ENCODE results near the gene TTC38. TPM values are rescaled to one million over a fixed set of nuclear protein-coding genes. Genes with fewer than 3 reads are reported as not detected.

Gene TTC38
- total and polyA plus RNA-seq, 2 donors (not counting 3 experiments of a cell fraction or from before 2014, with no cell fraction given): 31.6 to 39.7 TPM

GRCh38 chr22:46262449-46263215 is 5.2 kb upstream of the TTC38 start:
- no peak overlapping the region for H3K9ac ChIP-seq (replicated peaks; ENCODE audit: extremely low read depth, insufficient read depth, low read length)
- H3K9me3 ChIP-seq (replicated peaks; ENCODE audit: control insufficient read depth, insufficient read depth, low read length): no peaks in the 10 kb centered on the region
- H3K9me1 ChIP-seq (replicated peaks; ENCODE audit: control insufficient read depth, extremely low read depth, insufficient read depth, low read length): no peaks in the 10 kb centered on the region
- peak overlapping the region; percentile 75 for H2AFZ ChIP-seq (ENCODE audit: low read depth, low read length)
- no peak overlapping the region for H3K4me2 ChIP-seq (ENCODE audit: insufficient read depth, low read length)
- intact Hi-C loops (cut with micrococcal nuclease) (no loop called here), dilution Hi-C loops (cut with MboI; ENCODE audit: extremely low pct_ligation_motif_present, low sequenced_read_pairs) (no loop called here)
- no peak overlapping the region for H3K27ac ChIP-seq (ENCODE audit: insufficient read depth, low read depth, low read length)
- peak; percentile 55 for TF ChIP-seq MAX (IDR thresholded peaks at IDR 0.05; ENCODE audit: insufficient read depth, insufficient read length)
- no peak for TF ChIP-seq MYC (IDR thresholded peaks at IDR 0.05; ENCODE audit: low read depth, low read length)
- TF ChIP-seq CTCF (IDR thresholded peaks at IDR 0.05; ENCODE audit: extremely low read depth in 1 of 2, insufficient read depth in 1 of 2, low read depth in 1 of 2, low read length in 2 of 2): peak; percentile 54 to 72
- TF ChIP-seq EZH2 (IDR thresholded peaks at IDR 0.05; ENCODE audit: borderline replicate concordance, low read depth, low read length, severe bottlenecking): no peak
- DNase-seq (ENCODE audit: low read depth, low spot score): peak; percentile 53
- H3K79me2 ChIP-seq (ENCODE audit: control insufficient read depth, insufficient read depth, low read length): no peaks in the 10 kb centered on the region
- H4K20me1 ChIP-seq (replicated peaks; ENCODE audit: control insufficient read depth, extremely low read depth, insufficient read depth, low read length): no peaks in the 10 kb centered on the region
- no peaks in the 10 kb centered on the region for H3K36me3 ChIP-seq (ENCODE audit: control insufficient read depth in 2 of 2, extremely low read depth in 1 of 2, insufficient read depth in 2 of 2, low read length in 2 of 2)
- BruUV-seq (replicated peaks): no TSS peak
- peaks cover 4% of the 10 kb centered on the region for H3K4me1 ChIP-seq (ENCODE audit: control insufficient read depth, extremely low read depth, insufficient read depth, low read length)
- peaks cover 35 to 39% of the 10 kb centered on the region in 2 experiments for H3K27me3 ChIP-seq (ENCODE audit: control insufficient read depth in 2 of 2, insufficient read depth in 2 of 2, low read length in 2 of 2)
- CTCF ChIA-PET: interaction anchor here (0.6 to 3.6 kb wide), 7 partner anchors 9 to 140 kb away, joined by 3 to 11 read pairs (median 3); partner anchors contain the start of gene CDPF1
- POLR2A ChIA-PET: no interaction called here
- peak; percentile 69 for FAIRE-seq
- no peak overlapping the region for H3K4me3 ChIP-seq (replicated peaks in 1 of 3; ENCODE audit: insufficient read depth in 1 of 3, low read depth in 1 of 3, low read length in 3 of 3)

All from endothelial cell of umbilical vein (primary cell).